Activated T-helper 1 cell treated with anti-CD3 and anti-CD28 coated beads, Interleukin-12 subunit alpha, Interleukin-12 subunit beta, Interleukin-2, Interleukin-4 antibody, amounts not matched to agents 30 ng/mL and 10 ng/mL and 1 ng/mL, durations not matched to agents 14 hours and 24 hours and 36 hours (primary cell): ENCODE data around the gene CRACR2B. TPM values are rescaled to one million over a fixed set of nuclear protein-coding genes. Genes with fewer than 3 reads are reported as not detected.

ENCODE experiments used
- DNase-seq: peaks from one replicate; pipeline ENCODE4 v3.0.0; 2021; ENCODE audit warnings: low spot score
- H3K27ac Mint-ChIP-seq: one replicate; pipeline ENCODE4 v1.8.0; 2021; ENCODE audit warnings: mild to moderate bottlenecking, mixed read lengths
- H3K27me3 Mint-ChIP-seq: one replicate; pipeline ENCODE4 v1.8.0; 2022; ENCODE audit warnings: mild to moderate bottlenecking, moderate library complexity, mixed read lengths; ENCODE audit not compliant: insufficient read depth
- H3K36me3 Mint-ChIP-seq: one replicate; pipeline ENCODE4 v1.8.0; 2021; ENCODE audit warnings: low read depth, mixed read lengths
- H3K4me1 Mint-ChIP-seq: one replicate; pipeline ENCODE4 v1.8.0; 2021; ENCODE audit warnings: low read depth, mixed read lengths
- H3K4me3 Mint-ChIP-seq: one replicate; pipeline ENCODE4 v1.8.0; 2021; ENCODE audit warnings: mild to moderate bottlenecking, moderate library complexity, mixed read lengths
- H3K9me3 Mint-ChIP-seq: one replicate; pipeline ENCODE4 v1.8.0; 2021; ENCODE audit warnings: mixed read lengths
- intact Hi-C: fragments of 100-400 bp; cut with micrococcal nuclease; formaldehyde crosslinking; loops from one replicate; pipeline ENCODE4 v1.15.1; 2024
- total RNA-seq: library from RNA; stranded (reverse); gene quantifications from 2 replicates; pipeline ENCODE4 v1.2.3, GENCODE V29; 2022

The CRACR2B gene
- total RNA-seq, 1 donor from 2014 or later: 1.3 TPM

GRCh38 chr11:809287-810039 lies 18.3 kb upstream of the CRACR2B start, which contains the start of gene RPLP2:
RPLP2 (plus strand) TSS chr11:809967; CDS start chr11:810235, 268 bp downstream.
- Mint-ChIP-seq H3K4me3 (peak within 1 kb of the TSS; percentile 92), H3K36me3 (peaks cover 29% of the 10 kb centered on the region), H3K9me3 (no peaks in the 10 kb centered on the region), H3K27ac (peak within 1 kb of the TSS; percentile 90), H3K27me3 (no peaks in the 10 kb centered on the region), H3K4me1 (peaks cover 28% of the 10 kb centered on the region)
- DNase-seq: peak; percentile 97
- intact Hi-C loops: loop anchor here (1.0 to 5.0 kb wide), 7 partner anchors 10 to 602 kb away; partner anchors contain the start of genes BET1L, CHID1, POLR2L and RIC8A

- Mint-ChIP-seq H3K27me3 (no peaks in the 10 kb centered on the region), H3K4me3 (peak overlapping the region; percentile 92), H3K27ac (peak overlapping the region; percentile 90), H3K9me3 (no peaks in the 10 kb centered on the region), H3K36me3 (peaks cover 29% of the 10 kb centered on the region), H3K4me1 (peaks cover 28% of the 10 kb centered on the region)
- intact Hi-C loops: no loop called here
- no peak for DNase-seq
These were observed 17.6 kb upstream of the CRACR2B start for GRCh38 chr11:810040-810567.

GRCh38 chr11:811446-812245 lies 16.1 kb upstream of the CRACR2B start:
- Mint-ChIP-seq H3K27me3 (no peaks in the 10 kb centered on the region), H3K9me3 (no peaks in the 10 kb centered on the region), H3K4me1 (peaks cover 28% of the 10 kb centered on the region), H3K4me3 (peak overlapping the region; percentile 92), H3K36me3 (peaks cover 29% of the 10 kb centered on the region), H3K27ac (peak overlapping the region; percentile 89)
- intact Hi-C loops: no loop called here
- DNase-seq: no peak

- Mint-ChIP-seq H3K4me3 (peak overlapping the region; percentile 92), H3K36me3 (peaks cover 29% of the 10 kb centered on the region), H3K4me1 (peaks cover 28% of the 10 kb centered on the region), H3K9me3 (no peaks in the 10 kb centered on the region), H3K27ac (peak overlapping the region; percentile 34), H3K27me3 (no peaks in the 10 kb centered on the region)
- DNase-seq: no peak
- intact Hi-C loops: no loop called here
These were observed 15.3 kb upstream of the CRACR2B start for GRCh38 chr11:812390-812789.

GRCh38 chr11:813072-813455 lies 14.7 kb upstream of the CRACR2B start:
- H3K4me3 Mint-ChIP-seq: no peak overlapping the region

GRCh38 chr11:813456-814096 lies 14.1 kb upstream of the CRACR2B start:
- Mint-ChIP-seq H3K27me3 (no peaks in the 10 kb centered on the region), H3K4me3 (no peak overlapping the region), H3K27ac (no peak overlapping the region), H3K36me3 (peaks cover 29% of the 10 kb centered on the region), H3K4me1 (peaks cover 22% of the 10 kb centered on the region), H3K9me3 (no peaks in the 10 kb centered on the region)
- DNase-seq: no peak
- intact Hi-C loops: no loop called here

More at GRCh38 chr11:813072-813455, 14.7 kb upstream of the CRACR2B start:
- Mint-ChIP-seq H3K27ac (no peak overlapping the region), H3K4me1 (peaks cover 23% of the 10 kb centered on the region), H3K36me3 (peaks cover 29% of the 10 kb centered on the region), H3K9me3 (no peaks in the 10 kb centered on the region), H3K27me3 (no peaks in the 10 kb centered on the region)
- intact Hi-C loops: no loop called here
- no peak for DNase-seq

GRCh38 chr11:815675-816432 lies 11.9 kb upstream of the CRACR2B start:
- intact Hi-C loops: no loop called here
- H3K27ac Mint-ChIP-seq: no peak overlapping the region
- H3K36me3 Mint-ChIP-seq: peaks cover 23% of the 10 kb centered on the region
- H3K27me3 Mint-ChIP-seq: no peaks in the 10 kb centered on the region
- H3K4me3 Mint-ChIP-seq: no peak overlapping the region
- no peaks in the 10 kb centered on the region for H3K9me3 Mint-ChIP-seq
- H3K4me1 Mint-ChIP-seq: peaks cover 17% of the 10 kb centered on the region
- no peak for DNase-seq

GRCh38 chr11:816433-816779 lies 11.3 kb upstream of the CRACR2B start:
- H3K36me3 Mint-ChIP-seq: peaks cover 17% of the 10 kb centered on the region

GRCh38 chr11:818396-819128 lies 9.2 kb upstream of the CRACR2B start, which contains the start of gene PNPLA2:
PNPLA2 (plus strand) TSS chr11:818914; CDS start chr11:819719, 805 bp downstream.
- Mint-ChIP-seq H3K4me3 (peak within 1 kb of the TSS; percentile 87), H3K36me3 (no peaks in the 10 kb centered on the region), H3K4me1 (no peaks in the 10 kb centered on the region), H3K27me3 (no peaks in the 10 kb centered on the region), H3K27ac (peak within 1 kb of the TSS; percentile 77), H3K9me3 (no peaks in the 10 kb centered on the region)
- no peak for DNase-seq
- intact Hi-C loops: loop anchor here (1.0 kb wide), 3 partner anchors 9 to 22 kb away; partner anchors contain the start of genes CRACR2B and RPLP2

More at GRCh38 chr11:816433-816779, 11.3 kb upstream of the CRACR2B start:
- Mint-ChIP-seq H3K4me3 (no peak overlapping the region), H3K27ac (no peak overlapping the region), H3K4me1 (peaks cover 12% of the 10 kb centered on the region), H3K9me3 (no peaks in the 10 kb centered on the region), H3K27me3 (no peaks in the 10 kb centered on the region)
- DNase-seq: no peak
- intact Hi-C loops: no loop called here

GRCh38 chr11:819129-819931 lies 8.4 kb upstream of the CRACR2B start:
- no peaks in the 10 kb centered on the region for H3K4me1 Mint-ChIP-seq
- intact Hi-C loops: loop anchor here (1.0 kb wide), 3 partner anchors 8 to 23 kb away; partner anchors contain the start of genes CRACR2B and RPLP2
- DNase-seq: peak; percentile 86
- H3K4me3 Mint-ChIP-seq: peak overlapping the region; percentile 87
- no peaks in the 10 kb centered on the region for H3K27me3 Mint-ChIP-seq
- H3K9me3 Mint-ChIP-seq: no peaks in the 10 kb centered on the region
- H3K36me3 Mint-ChIP-seq: no peaks in the 10 kb centered on the region
- H3K27ac Mint-ChIP-seq: no peak overlapping the region
